Measurements from ENCODE around the gene FHOD3.

Gene FHOD3

DNA sequence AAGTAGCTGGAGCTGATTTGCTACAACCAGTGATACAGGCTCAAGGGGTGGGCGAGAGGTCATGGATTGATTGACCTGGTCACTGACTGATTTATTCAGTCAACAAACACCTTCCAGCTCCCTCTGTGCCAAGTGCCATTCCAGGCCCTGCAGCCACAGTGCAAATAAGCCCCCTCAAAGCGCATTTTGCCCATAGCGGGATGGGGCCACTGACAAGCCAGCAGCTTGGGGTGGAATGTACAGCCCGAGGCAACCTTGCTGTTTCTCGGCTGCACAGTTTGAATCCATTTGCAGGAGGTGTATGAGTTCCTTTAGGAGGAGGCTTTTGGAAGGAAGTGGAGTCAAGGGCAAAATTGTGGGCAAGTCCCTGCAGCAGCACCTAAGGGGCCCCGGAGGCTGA lies 296.1 kb downstream of the FHOD3 start:
- no peak for DNase-seq (ENCODE audit: low read depth)

DNA sequence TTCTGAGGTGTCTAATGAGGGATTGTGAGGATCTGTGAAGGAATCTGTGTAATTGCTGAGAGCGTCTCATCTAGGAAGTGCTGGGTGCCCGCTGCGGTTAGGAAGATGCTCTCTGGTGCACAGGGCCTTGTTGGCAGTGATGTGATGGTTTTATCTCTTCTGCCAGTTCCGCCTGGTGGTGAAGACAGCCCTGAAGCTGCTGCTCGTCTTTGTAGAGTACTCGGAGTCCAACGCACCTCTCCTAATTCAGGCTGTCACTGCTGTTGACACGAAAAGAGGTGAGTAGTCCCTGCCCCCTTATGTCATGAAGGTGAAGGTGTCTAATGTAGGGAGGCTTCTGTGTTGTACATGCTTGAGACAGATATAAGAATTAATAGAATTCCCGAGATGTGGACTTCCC lies 297.1 kb downstream of the FHOD3 start:
- no peak for DNase-seq (ENCODE audit: low read depth)

- no peak for DNase-seq (ENCODE audit: low read depth)
Measured at GRCh38 chr18:36595046-36595817, 297.7 kb downstream of the FHOD3 start.

DNA sequence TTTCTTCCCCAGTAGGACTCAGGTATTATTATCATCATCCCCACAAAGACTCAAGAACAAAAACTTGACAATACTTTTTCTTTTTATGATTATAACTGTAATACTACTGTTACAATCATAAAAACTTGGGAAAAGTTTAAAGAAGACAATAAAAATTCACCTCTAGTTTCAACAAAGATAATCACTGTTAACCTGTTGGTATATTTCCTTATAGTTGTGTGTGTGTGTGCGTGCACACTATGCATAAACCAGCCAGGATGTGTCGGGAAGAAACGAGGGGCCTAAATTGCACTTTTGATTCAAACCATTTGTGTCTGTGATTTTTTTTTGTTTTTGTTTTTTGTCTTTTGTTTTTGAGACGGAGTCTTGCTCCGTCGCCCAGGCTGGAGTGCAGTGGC lies 298.3 kb downstream of the FHOD3 start:
- DNase-seq (ENCODE audit: low read depth): no peak

GRCh38 chr18:36597636-36598035 lies 300.1 kb downstream of the FHOD3 start:
- DNase-seq (ENCODE audit: low read depth): no peak

- no peak for DNase-seq (ENCODE audit: low read depth)
Measured at GRCh38 chr18:36600548-36600947, 303.0 kb downstream of the FHOD3 start.

DNA sequence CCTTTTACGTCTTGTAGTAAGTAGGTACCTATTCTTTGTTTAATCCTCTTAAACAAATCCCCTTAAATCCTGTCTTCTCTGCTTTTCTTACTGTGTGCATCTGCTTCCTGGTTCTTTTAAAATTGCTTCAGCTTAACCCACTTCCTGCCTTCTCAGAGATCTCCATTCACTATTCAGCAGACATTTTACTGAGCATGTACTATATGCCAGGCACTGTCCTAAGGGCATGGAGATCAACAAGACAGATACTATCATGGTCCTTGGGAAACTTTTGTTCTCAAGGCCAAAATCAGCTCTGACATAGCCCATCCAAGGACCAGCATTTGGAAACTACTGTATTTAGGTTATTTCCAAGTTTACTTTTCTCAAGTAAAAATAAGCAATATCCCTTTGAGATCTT lies 303.8 kb downstream of the FHOD3 start:
- no peak for DNase-seq (ENCODE audit: low read depth)

DNA sequence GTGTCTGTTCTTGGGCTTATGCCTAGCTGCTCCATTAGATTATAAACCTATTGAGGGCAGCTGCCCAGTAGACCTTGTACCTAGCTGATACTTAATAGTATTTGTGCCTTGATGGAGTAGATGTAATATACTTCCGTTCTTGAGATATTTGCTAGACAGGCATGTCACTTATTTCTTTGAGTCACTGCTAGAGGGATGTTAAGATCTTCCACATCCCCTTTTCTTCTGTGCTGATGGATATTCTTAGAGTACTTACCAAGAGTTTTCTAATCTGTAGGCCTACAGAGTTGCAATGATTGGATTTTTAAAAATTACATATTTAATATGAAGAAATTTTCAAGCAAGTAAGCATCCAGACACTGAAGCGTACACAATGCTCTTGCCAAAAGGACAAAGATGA lies 304.6 kb downstream of the FHOD3 start:
- DNase-seq (ENCODE audit: low read depth): no peak

DNA sequence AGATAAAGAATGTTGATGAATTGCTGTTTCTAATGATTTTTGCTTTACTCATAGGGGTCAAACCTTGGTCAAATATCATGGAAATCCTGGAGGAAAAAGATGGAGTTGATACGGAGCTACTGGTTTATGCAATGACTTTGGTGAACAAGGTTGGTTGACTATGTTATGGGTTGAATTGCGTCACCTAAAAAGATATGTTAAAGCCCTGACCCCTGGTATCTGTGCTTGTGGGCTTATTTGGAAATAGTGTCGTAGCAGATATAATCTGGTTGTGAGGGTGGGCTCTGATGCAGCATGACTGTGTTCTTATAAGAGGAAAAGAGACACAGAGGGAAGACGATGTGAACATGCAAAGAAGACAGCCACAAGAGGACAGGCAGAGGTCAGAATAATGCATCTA lies 305.1 kb downstream of the FHOD3 start:
- peak; percentile 90 for DNase-seq (ENCODE audit: low read depth)

GRCh38 chr18:36608107-36608506 lies 310.6 kb downstream of the FHOD3 start:
- DNase-seq (ENCODE audit: low read depth): peak; percentile 86

- no peak for DNase-seq (ENCODE audit: low read depth)
Measured at GRCh38 chr18:36610258-36610657, 312.7 kb downstream of the FHOD3 start.

DNA sequence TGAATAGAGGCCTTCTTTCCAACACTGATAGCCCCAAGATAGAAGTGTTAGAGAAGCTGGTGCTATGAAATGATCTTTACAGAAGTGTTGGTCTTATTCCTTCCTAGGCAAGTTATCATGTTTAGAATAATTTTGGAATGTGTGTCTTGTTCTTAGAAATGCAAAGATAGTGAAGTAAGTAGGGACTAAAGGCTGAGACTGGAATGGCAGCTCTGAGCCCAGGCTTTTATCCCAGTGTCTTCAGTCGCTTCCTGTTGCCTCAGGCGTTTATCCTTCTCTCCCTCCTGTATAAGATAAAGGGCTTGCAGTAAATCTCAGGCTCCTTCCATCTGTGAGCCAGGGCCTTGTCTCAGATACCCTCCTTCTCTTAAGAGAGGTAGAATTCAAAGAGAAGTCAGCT lies 313.1 kb downstream of the FHOD3 start:
- no peak for DNase-seq (ENCODE audit: low read depth)

- DNase-seq (ENCODE audit: low read depth): no peak
Measured at GRCh38 chr18:36613069-36613468, 315.6 kb downstream of the FHOD3 start.

DNA sequence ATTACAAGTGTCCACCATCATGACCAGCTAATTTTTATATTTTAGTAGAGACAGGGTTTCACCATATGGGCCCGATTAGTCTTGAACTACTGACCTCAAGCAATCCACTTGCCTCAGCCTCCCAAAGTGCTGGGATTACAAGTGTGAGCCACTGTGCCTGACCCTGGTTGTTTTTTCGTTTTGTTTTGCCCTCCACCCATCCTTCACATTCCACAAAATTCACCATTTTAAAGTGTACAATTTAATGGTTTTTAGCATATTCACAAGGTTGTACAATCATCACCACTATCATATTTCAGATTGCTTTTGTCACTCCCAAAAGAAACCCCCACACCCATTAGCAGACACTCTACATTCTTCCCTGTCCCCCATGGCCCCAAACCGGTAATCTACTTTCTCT lies 316.3 kb downstream of the FHOD3 start:
- no peak for DNase-seq (ENCODE audit: low read depth)

DNA sequence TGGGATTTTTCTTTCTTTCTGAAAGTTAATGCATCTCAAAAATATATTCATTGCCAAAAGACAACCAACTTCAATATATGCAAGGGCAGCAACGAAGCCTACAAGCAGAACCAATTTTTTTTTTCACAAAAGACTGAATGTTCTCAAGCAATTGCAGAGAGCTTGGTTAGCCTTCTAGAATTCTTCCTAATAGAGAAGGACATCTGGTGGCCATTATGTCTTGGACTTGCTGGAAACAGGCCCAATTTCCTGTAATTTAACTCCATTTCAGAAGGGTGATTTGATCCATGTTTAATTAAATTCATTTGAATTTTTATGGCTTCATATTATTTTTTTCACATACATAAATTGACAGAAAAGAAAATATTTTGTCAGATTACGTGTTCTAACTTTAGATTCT lies 323.3 kb downstream of the FHOD3 start:
- DNase-seq (ENCODE audit: low read depth): no peak

DNA sequence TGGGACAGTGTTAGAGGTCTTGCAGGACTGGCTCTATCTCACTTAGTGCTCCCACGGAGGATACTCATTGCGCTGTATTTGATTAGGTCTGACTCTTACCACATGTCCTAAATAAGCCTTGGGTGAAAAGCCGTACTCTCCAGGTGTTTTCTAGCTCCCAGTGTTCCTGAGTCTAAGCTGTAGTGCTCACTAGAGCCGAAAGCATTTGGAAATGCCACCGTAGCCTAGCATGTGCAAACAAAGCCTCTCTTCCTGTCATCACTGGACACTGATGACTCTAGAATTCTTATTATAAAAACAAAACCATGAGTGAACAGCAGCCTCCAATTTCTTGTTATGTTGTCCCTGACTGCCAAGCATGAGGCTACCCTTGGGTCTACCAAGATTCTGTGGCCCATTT lies 325.1 kb downstream of the FHOD3 start:
- no peak for DNase-seq (ENCODE audit: low read depth)

DNA sequence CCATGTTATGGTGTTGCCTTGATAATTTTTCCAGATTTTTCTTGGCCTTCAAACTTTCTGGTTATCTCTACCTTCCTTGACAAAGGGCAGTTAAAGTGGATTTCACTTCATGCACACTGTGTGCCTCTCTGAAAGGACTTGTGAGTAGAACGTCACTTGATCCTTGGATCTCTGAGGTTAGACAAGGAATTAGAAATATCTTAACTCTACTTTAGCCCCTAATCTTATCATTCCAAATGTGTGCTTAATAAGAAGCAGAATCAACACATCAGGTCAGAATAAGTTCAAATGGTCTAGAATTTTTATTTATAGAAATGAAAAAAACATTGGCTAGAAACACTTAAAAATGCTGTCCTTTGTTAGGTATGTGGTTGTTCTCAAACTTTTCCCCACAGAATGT lies 325.6 kb downstream of the FHOD3 start:
- peak; percentile 45 for DNase-seq (ENCODE audit: low read depth)

- no peak for DNase-seq (ENCODE audit: low read depth)
Measured at GRCh38 chr18:36623681-36624190, 326.2 kb downstream of the FHOD3 start.

DNA sequence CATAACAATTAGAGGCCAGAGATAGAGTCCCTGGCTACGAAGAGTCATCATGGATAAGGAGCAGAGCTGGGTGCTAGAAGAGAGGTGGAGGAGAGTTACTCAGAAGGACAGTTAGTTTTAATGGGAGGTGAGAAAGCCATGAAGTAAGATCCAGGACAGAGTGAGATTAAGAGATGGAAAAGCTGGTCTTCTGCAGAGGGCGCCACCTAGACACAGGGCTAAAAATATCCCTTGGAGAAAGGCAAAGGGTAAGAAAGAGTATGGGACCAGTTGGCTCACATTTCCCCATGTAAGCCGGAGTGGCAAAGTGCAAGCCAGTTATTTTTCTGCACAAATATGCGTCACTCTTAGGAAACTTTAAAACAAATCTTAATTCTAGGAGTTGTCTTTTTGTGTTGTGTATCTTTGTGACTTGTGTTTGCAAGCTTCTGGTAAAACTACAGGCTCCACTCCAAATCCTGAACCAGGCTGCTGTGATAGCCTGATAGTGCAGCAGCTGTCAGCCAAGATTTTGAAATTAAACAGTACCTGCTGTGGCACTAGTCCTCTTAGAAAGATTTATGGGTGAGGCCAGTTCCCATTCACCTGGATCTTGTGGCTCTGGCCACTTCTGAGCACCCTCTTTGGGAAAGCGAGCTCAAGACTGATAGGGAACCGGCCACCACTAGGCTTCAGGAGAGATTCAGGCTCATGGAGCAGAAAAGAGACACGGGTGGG lies 327.1 kb downstream of the FHOD3 start:
- no peak for DNase-seq (ENCODE audit: low read depth)

DNA sequence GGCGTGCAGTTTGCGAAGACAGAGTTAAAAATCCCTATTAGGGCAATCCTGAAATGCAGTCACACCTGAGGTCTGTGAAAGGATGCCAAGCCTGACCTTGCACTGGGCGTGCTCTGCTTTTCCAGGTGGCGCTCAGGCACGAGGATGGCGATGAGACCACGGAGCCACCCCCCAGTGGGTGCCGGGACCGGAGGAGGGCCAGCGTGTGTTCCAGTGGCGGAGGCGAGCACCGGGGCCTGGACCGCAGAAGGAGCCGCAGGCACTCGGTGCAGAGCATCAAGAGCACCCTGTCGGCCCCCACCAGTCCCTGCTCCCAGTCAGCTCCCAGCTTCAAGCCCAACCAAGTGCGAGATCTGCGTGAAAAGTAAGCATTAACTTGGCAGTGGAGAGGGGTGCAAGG lies 327.9 kb downstream of the FHOD3 start:
- DNase-seq (ENCODE audit: low read depth): no peak

DNA sequence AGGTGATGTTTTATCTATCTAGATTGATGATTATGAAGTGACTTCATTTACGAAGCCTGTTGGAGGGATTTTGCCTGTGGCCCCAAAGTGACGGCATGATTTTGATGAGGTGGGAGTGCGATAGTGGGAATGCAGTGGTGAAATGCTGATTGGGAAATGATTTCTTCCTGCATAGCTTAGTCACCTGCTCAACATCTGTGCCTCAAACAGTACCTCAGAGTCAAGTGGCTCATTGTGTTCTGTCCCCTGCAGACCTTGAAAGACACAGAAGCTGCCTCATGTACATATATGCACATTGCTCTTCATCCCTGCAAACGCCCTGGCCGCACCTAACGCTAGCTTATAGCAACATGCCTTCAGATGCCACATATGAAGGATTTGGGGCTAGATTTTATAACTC lies 330.1 kb downstream of the FHOD3 start:
- peak; percentile 43 for DNase-seq (ENCODE audit: low read depth)

- peak; percentile 92 for DNase-seq (ENCODE audit: low read depth)
Measured at GRCh38 chr18:36628435-36629137, 331.1 kb downstream of the FHOD3 start.

GRCh38 chr18:36629138-36629530 lies 331.6 kb downstream of the FHOD3 start:
- no peak for DNase-seq (ENCODE audit: low read depth)
